GM21367 (cell line): ENCODE results near the gene DHRS13.
"Not testable (repeated sequence)": the region's sequence is repeated elsewhere in the genome, so short reads cannot be mapped to it uniquely, and the experiment has no call there.

Experiments
- ATAC-seq: cut with Tn5 transposase; IDR thresholded peaks from one replicate; pipeline ENCODE4 v1.9.1; 2021; ENCODE audit not compliant: unreplicated experiment

Gene DHRS13

GRCh38 chr17:28906706-28907438 is 4.0 kb upstream of the DHRS13 start:
- no peak for ATAC-seq

GRCh38 chr17:28906276-28906675 is 3.4 kb upstream of the DHRS13 start:
- ATAC-seq = no peak

DNA sequence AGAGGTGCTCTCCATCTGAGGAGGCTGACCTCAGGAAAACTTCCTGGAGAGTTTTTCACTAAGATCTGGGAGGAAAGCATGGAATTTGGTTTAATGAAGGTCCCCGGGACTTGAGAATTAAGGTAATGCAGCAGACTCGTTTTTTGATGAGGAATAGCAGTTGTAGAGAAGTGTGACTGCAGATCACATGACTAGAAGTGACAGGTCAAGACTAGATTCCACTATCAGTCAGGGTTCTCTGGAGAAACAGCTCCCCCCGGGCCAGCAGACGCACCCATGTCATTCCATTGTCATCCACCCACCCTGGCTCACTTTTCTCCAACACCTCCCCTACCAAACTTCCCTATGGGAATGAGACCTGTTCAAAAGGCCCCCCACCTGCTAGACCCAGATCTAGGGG is 1.9 kb upstream of the DHRS13 start:
- no peak for ATAC-seq

DNA sequence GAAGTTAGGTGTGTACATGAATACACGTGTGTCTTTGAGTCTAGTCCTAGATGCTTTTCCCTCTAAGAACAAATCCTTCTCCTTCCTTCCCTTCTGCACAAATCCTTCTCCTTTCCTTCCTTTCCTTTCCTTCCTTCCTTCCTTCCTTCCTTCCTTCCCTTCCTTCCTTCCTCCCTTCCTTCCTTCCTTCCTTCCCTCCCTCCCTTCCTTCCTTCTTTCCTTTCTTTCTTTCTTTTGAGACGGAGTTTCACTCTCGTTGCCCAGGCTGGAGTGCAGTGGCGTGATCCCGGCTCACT is 615 bp upstream of the DHRS13 start:
- ATAC-seq = not testable (repeated sequence)

GRCh38 chr17:28901866-28902818 is 737 bp downstream of the DHRS13 start:
- ATAC-seq = peak; percentile 35

GRCh38 chr17:28900986-28901726 is 1.7 kb downstream of the DHRS13 start:
- ATAC-seq = no peak

DNA sequence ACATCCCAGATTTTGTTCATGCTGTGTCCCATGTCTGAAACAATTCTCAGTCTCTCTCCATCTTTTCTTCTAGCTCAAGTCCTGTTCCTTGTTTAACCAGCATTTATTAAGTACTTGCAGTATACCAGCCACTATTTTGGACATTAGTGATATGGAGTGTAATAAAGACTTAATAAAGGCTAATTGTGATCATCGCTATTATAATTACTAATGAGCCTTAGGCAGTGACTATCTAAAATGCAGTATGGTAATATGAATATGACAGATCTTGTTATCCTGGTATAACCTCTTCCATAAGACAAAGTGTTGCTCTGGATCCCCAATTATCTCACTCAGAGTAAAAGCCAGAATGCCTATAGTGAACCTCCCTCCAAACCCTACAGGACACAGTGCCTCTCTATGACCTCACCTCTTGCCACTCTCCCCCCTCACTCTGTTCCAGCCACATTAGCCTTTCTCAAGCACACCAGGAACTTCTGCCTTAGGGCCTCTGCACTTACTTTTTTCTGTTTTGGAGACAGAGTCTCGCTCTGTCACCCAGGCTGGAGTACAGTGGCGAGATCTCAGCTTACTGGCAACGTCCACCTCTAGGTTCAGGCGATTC is 3.6 kb downstream of the DHRS13 start:
- ATAC-seq = no peak

DNA sequence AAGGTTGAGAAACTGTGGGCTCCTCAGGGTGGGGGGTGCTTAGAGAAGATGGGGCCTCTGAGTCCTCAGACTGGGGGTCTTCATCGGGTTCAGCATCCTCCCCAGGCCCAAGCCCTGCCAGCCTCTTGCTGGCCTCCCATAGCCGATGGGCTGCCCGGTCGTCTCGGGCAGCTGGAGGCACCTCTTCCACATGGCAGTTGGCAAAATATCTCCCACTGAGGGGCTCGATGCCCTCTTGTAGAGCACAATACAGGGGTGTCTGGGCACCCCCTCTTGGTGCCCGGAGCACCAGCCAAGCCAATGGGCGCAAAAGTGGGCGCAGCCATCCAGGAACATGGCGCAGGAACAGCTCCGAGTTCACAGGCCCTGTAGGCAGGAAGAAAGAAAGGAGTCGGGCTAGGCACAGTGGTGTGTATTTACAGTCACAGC is 4.3 kb downstream of the DHRS13 start:
- ATAC-seq = no peak

DNA sequence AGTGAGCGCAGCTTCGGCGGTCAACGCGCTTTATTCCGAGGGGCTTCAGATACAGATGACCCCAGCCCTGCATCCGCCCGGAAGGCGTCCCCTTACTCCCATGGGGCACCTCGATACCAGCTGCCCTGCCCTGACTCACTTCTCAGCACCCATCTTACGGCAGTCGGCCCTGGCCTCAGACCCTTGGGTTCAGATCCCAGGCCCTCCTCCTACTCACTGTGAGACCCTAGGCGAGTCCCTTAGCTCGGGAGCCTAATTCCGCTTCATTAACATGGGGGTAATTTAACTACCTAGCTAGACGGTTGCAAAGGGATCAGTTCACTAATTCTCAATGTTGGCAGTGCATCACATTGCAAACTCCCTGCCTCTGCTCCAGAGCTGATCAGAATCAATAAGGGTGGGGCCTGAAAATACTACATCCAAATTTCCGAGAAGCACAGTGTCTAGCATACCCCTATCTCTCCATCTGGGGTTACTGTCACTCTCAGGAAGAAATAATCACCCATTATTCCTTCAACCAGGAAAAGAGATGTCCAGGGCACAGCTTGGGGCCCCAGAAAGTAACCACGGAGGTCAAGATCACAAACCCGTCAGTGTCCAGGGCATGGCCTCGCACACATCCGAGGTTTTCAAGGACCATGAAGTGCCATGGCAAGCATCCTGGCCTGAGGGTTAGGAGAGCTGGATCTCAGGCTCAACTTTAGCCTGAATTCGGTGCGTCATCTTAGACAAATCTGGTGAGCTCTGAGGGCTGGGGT is 4.9 kb downstream of the DHRS13 start:
- no peak for ATAC-seq

DNA sequence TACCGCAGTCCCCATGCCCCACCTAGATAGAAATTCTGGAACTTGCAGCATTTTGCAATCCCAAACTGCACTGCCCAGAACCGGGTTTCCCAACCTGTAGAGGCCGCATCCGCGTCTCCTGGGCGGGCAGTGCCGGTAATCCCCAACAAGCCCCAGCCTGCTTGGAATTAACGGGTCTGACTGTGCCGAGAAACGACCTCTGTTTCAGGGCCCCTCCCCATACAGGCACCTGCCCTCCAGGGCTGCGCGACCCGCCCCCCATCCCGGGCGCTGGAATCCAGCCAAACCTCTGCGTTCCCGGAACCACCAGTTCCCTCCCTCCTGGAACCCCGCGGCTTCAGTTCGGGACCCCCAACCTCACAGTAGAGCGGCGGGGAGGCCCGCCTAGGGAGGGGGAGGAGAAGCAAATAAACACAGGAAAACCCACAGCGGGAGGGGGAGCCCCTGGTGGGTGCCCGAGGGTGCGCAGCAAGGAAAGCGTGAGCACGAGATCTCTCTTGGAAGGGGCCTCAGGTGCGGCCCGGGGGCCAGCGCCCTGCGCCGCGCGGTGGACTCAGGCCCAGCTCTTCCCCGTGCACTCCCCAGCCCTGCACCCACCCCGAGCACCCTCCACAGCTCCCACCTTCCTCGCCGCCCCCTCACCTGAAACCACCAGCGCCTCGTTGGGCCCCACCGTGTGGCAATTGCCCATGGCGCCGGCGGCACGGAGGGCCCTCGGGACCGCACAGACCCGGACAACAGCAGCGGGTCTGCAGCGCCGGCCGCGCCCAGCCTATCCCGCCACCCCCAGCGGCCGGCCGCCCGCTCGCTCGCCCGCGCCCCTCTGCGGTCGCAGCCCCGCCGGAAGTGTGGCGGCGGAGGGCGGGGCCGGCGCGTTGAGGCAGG is 5.8 kb downstream of the DHRS13 start, which contains the start of gene FLOT2:
TSS of gene FLOT2 (minus strand) at position 850 of the 885 bp plus-strand sequence. CDS start at position 691, 159 bp downstream.
- no peak for ATAC-seq

- no peak for ATAC-seq
Observed at GRCh38 chr17:28896491-28896883, 6.4 kb downstream of the DHRS13 start.

- no peak for ATAC-seq
Observed at GRCh38 chr17:28895794-28896447, 7.0 kb downstream of the DHRS13 start.

GRCh38 chr17:28893248-28894183 is 9.4 kb downstream of the DHRS13 start:
- not testable (repeated sequence) for ATAC-seq

- ATAC-seq = no peak
Observed at GRCh38 chr17:28892024-28892423, 10.9 kb downstream of the DHRS13 start.

GRCh38 chr17:28891201-28891600 is 11.7 kb downstream of the DHRS13 start:
- ATAC-seq = no peak

GRCh38 chr17:28889996-28890395 is 12.9 kb downstream of the DHRS13 start:
- ATAC-seq = no peak

- no peak for ATAC-seq
Observed at GRCh38 chr17:28888832-28889231, 14.0 kb downstream of the DHRS13 start.
